Measurements from ENCODE around the gene FHIT.

GRCh38 chr3:60884005-60884404 lies 367.2 kb downstream of the FHIT start:
- TF ChIP-seq CTCF (IDR thresholded peaks at IDR 0.05; ENCODE audit: low read depth, low read length, missing input control) (no peak), RAD21 (IDR thresholded peaks at IDR 0.05) (no peak), TAF1 (conservative IDR thresholded peaks at IDR 0.05) (no peak), NR2F2 (IDR thresholded peaks at IDR 0.05) (no peak), FOXA2 (IDR thresholded peaks at IDR 0.05) (no peak), REST (IDR thresholded peaks at IDR 0.05) (no peak), YY1 (IDR thresholded peaks at IDR 0.05) (no peak), GABPA (IDR thresholded peaks at IDR 0.05 in 1 of 2, conservative IDR thresholded peaks at IDR 0.05 in 1 of 2) (no peak), ATF3 (IDR thresholded peaks at IDR 0.05) (no peak)

Data from liver (tissue), 3 donors.